HG02938 (cell line): Measurements from ENCODE around the gene GRIN1.
A peak's percentile ranks its signal among the peaks of the same experiment; 100 is the strongest.
"Not testable (repeated sequence)": the region's sequence is repeated elsewhere in the genome, so short reads cannot be mapped to it uniquely, and the experiment has no call there.

ENCODE experiments used
- ATAC-seq: cut with Tn5 transposase; IDR thresholded peaks from one replicate; pipeline ENCODE4 v1.9.1; 2021; ENCODE audit warnings: mild to moderate bottlenecking, moderate library complexity; ENCODE audit not compliant: unreplicated experiment

The GRIN1 gene

DNA sequence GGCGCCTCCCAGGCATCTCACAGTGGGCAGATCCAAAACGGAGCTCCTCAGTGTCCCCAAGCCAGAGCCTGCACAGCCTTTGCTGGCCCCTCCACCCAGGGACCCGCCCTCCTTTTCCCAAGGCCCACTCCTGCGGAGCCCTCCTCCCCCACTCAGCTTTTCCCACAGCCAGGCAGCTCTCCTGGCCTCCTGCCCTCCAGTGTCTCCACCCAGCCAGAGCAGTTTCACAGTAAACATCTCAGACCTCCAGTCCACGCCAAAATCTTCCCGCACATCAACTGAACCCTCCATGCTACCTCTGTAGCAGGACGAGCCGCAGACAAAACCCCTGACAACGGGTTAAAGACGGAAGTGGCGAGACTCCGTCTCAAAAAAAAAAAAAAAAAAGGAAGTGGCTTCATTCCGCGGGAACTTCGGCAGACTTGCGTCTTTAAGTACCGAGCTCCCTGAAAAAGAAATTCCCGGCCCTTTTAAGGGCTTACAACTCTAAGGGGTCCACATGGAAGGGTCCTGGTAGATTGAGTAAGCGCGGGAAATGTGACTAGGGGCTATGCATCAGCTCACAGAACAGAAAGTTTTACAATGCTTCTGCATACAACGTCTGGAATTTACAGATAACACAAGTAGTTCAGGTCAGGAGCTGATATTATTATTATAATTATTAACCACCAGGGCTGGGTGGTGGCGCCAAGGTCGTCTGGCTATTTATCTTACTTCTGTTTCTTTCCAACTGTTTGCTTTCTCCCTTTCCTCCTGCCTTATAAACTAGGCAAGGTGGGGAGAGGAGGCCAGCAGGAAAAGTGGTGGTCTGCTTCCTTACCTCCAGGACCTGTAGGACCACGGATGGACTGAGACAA lies 11.4 kb upstream of the GRIN1 start:
- ATAC-seq: no peak

DNA sequence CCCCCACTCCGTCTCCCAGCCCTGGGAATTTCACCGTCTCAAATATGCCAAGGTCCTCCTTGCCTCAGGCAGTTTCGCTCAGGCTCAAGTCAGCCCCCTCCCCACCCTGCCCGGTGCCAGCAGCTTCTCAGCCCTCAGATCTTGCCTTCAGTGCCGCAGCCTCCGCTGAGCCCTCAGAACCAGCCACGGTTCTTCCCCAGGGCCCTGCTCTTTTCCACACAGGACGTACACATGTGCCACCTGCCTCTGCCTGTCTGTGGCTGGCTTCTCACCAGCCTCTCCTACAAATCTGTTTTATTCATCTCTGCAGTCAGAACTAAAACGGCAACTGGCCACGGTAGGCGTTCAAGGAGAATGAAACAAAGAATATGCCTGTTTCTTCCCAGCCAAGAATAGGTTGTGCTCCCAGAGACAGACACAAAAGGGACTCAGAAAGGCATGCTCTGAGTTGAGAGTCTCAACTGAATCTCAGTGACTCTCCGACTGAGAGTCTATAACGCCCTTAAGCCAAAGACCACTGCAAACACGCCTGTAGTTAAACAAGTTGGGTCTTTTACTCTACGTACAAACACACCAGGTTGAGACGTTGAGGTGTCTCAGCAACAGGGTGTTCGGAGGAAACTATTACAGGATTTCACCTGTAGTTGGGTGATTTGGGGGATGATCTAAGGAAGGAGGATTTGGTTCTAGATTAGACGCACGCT lies 10.6 kb upstream of the GRIN1 start:
- ATAC-seq: no peak

- no peak for ATAC-seq
These were observed 10.0 kb upstream of the GRIN1 start for GRCh38 chr9:137128862-137129455.

DNA sequence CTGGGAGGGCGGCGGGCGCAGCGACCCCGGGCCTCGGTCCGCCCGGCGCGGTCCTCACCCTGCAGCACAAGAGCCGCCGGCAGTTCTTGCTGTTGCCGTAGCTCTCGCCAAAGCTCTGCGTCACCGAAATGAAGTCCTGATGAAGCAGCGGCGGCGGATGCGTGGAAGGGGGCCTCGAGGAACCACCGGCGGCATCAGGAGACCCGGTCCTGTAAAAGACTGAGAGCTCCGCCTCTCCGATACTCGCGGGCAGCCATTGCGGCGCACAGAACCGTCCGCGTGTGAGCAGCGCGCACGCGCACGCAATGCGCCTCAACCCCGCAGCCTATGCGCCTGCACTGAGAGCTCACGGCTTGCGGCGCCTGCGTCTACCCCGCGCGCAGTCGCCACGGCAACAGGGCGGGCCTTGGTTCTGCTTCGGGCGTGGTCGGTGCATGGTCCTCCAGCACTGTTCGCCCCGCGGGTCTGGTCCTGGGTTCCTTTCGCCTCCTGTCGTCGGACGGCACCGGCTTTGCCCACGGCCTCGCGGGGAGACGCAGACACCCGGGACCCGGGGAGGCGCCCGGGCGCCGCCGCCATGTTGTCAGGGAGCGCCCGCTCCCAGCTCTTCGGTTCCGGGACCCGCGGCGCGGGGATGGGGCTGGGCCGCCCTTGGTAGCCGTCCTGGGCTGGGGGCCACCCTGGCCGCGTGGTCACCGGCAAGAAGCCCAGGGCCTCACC lies 9.3 kb upstream of the GRIN1 start:
- peak; percentile 76 for ATAC-seq

- ATAC-seq: no peak
These were observed 8.7 kb upstream of the GRIN1 start for GRCh38 chr9:137130176-137130755.

- ATAC-seq: no peak
These were observed 4.8 kb upstream of the GRIN1 start for GRCh38 chr9:137134191-137134590.

GRCh38 chr9:137135154-137135553 lies 3.8 kb upstream of the GRIN1 start:
- ATAC-seq: not testable (repeated sequence)

GRCh38 chr9:137136261-137136880 lies 2.6 kb upstream of the GRIN1 start:
- no peak for ATAC-seq

DNA sequence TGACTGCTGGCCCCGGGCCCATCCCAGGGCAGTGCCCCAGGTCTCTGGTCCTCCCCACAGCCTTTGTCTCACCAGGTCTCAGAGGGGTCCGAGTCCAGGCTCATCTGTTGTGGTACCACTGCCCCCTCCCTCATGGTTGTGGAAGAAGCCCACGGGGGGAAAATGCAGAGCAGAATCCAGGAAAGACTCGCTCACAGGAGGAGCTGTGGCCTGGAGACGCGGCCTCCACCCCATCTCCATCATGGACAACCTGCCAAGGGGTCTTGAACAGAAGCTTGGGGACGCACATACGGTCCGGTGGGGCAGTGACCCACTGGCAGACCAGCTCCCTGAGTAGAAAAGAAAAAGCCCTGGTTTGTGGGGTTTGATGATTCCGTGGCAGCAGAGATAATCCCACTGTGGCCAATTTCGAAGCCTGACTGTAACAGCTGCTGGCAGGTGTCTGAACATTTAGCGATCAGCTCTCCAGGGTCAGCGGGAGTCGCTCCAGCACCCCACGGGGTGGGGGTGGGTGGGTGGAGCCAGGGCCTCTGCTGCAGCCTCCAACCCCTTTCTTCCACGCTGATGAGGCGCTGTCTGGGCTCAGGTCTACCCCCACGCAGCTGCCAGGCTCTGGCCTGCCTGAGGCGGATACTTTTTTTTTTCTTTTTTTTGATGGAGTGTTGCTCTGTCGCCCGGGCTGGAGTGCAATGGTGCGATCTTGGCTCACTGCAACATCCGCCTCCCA lies 1.9 kb upstream of the GRIN1 start:
- ATAC-seq: no peak

DNA sequence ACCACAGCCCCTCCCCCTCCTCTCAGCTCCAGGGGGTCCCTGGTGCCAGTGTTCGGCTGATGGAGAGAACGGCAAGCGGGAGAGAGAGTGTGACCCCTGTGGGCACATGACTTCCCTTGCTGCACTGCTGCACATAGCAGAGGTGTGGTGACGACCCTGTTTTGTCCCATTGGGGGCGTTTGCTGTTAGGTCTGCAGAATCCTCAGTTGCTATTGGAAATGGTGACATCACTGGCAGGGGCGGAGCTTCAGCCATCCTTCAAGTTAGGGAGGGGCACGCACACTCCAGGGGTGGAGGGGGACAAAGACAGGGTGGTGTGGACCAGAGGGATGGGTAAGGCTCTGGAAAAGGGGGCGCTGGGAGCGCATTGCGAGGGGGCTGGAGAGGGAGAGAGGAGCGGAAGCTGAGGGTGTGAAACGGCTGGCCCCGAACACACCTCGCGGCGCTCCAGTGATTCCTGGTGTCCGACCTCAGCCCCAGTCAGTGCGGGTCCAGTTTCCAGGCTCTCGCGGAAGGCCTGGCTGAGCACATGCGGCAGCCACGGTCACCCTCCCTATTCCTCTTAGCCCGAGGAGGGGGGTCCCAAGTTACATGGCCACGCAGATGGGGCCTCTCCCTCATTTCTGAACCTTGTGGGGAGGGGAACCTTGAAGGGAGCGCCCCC lies 764 bp upstream of the GRIN1 start:
- no peak for ATAC-seq

DNA sequence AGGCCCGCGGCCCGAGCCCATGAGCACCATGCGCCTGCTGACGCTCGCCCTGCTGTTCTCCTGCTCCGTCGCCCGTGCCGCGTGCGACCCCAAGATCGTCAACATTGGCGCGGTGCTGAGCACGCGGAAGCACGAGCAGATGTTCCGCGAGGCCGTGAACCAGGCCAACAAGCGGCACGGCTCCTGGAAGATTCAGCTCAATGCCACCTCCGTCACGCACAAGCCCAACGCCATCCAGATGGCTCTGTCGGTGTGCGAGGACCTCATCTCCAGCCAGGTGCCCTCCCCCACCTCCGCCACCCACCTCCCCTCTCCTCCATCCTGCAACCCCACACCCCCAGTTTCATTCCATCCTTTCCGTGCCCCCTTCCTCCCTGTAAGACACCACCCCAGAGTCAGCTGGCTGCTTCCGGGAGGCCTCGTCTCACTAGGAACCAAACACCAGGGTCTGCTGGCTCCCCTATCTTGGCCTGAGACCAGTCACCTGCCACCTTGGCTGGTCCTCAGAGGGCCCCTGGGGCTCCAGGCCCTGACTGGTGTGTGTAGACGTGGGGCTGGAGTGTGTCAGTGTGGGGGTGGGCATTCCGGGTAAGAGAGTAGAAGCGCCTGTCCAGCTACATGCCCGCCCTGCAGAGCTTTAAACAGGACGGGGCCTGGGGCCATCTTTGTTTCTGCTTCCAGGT lies 655 bp downstream of the GRIN1 start:
- no peak for ATAC-seq

GRCh38 chr9:137140151-137141012 lies 1.4 kb downstream of the GRIN1 start:
- ATAC-seq: no peak

DNA sequence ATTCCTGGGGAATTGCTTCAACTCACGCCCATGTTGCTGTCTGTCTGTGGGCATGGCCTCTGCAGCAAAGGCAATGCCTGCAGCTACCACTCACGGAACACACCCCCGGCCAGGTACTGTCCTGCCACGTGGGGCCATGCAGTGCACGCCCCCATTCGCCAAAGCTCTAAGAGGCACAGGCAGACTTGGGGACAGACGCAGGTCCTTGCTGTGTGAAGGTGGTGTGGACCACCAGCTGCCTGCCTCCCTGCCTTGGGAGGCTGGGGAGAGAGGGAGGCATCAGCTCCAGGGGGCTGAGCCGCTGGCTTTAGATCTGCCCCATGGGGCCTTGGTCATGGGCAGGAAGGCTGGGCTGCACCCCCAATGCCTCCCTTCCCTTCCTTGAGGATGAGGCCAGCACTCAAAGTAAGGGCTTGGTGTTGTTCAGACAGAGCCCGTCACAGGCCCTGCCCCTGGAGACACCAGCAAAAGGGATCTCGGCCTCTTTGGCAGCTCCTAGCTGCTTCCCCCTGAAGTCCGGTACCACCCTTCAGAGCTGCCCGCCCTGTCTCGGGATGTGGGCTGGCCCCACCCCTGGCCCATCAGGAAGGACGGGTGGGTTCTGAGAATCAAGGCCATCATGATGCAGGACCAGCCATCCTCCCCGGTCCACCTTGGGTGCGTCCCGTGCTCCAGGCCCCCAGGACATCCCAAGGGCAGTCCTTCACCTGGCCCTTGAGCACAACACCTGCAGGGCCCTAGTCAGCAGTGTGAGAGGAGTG lies 2.3 kb downstream of the GRIN1 start:
- no peak for ATAC-seq

DNA sequence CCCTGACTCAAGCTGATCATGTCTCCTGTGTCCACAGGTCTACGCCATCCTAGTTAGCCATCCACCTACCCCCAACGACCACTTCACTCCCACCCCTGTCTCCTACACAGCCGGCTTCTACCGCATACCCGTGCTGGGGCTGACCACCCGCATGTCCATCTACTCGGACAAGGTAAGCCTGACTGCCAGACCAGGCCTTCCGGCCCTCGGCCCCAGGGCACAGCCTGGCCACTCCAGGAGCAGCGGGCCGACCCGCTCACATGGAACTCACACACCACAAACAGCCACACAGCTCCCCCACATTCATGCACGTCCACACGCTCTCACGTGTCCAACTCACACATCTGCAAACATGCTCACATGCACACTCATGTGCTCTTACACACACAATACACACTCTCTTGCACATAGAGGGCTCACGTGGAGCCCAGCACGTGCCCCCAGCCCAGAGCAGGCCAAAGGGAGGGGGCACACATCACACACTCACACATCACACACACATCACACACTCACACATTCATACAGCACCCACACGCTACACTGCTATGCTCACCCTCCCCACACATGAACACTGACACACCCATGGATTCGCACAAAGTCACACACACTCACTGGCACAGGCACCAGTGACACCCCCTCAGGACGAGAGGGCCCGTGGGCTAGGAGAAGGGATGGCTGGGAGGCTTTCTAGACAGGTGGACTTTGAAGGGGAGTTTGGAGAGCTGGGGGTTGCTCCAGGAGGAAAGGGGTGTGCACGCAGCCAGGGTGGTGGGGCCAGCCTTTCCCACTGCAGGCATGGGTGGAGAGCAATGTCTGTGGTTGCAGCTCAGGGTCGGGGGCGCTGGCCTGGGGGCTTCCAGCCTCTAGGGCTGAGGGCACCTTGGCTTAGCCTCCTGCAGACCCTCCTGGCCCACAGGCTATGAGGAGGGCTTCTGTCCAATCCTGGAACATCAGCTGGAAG lies 3.3 kb downstream of the GRIN1 start:
- no peak for ATAC-seq

DNA sequence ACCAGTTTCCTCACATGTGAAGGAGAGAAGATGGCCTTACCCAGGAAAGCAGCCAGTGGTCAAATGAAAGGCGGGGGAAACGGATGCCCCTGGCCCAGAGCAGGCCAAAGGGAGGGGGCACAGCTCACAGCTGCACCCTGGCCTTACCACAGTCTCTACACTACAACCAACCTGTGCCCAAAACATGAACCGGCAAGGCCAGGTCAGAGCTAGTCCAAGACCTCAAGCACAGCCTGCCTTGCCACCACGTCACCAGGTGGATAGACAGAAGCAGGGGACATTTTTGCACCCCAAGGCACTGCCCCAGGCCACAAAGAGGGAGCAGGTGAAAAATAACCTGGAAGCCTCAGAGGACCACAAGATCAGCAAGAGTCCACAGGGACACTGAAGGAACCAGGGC lies 4.5 kb downstream of the GRIN1 start:
- ATAC-seq: no peak
